Eye (tissue), 1 donor: Measurements from ENCODE around the gene ZNF500.
A peak's percentile ranks its signal among the peaks of the same experiment; 100 is the strongest.

Experiments used
- DNase-seq: peaks from one replicate; pipeline ENCODE4 v3.0.0-alpha.2; 2015

The ZNF500 gene

GRCh38 chr16:4768549-4769305 is 1.8 kb upstream of the ZNF500 start:
- DNase-seq = peak; percentile 99

- peak; percentile 22 for DNase-seq
Observed at GRCh38 chr16:4767872-4768548, 1.0 kb upstream of the ZNF500 start.

- DNase-seq = no peak
Observed at GRCh38 chr16:4765511-4766474, 1.2 kb downstream of the ZNF500 start.

- no peak for DNase-seq
Observed at GRCh38 chr16:4763791-4764190, 3.2 kb downstream of the ZNF500 start.

GRCh38 chr16:4762205-4762604 is 4.8 kb downstream of the ZNF500 start:
- no peak for DNase-seq

- DNase-seq = no peak
Observed at GRCh38 chr16:4760221-4760910, 6.6 kb downstream of the ZNF500 start.

GRCh38 chr16:4755687-4756086 is 11.3 kb downstream of the ZNF500 start:
- no peak for DNase-seq

GRCh38 chr16:4754865-4755264 is 12.1 kb downstream of the ZNF500 start:
- no peak for DNase-seq

GRCh38 chr16:4753227-4753626 is 13.7 kb downstream of the ZNF500 start:
- DNase-seq = no peak

- DNase-seq = no peak
Observed at GRCh38 chr16:4752351-4753100, 14.4 kb downstream of the ZNF500 start.

- DNase-seq = no peak
Observed at GRCh38 chr16:4750896-4751295, 16.1 kb downstream of the ZNF500 start.

- DNase-seq = no peak
Observed at GRCh38 chr16:4749700-4750257, 17.2 kb downstream of the ZNF500 start.

GRCh38 chr16:4748682-4749411 is 18.1 kb downstream of the ZNF500 start:
- no peak for DNase-seq

GRCh38 chr16:4747906-4748681 is 18.9 kb downstream of the ZNF500 start:
- DNase-seq = no peak

- no peak for DNase-seq
Observed at GRCh38 chr16:4746991-4747574, 19.9 kb downstream of the ZNF500 start.

GRCh38 chr16:4746215-4746614 is 20.7 kb downstream of the ZNF500 start:
- no peak for DNase-seq

GRCh38 chr16:4745274-4745569 is 21.7 kb downstream of the ZNF500 start:
- no peak for DNase-seq

- DNase-seq = peak; percentile 5
Observed at GRCh38 chr16:4744555-4745273, 22.2 kb downstream of the ZNF500 start.

GRCh38 chr16:4743226-4743878 is 23.6 kb downstream of the ZNF500 start:
- DNase-seq = no peak
